K562 (cell line): ENCODE data around the gene UROS. TPM values are rescaled to one million over a fixed set of nuclear protein-coding genes. Genes with fewer than 3 reads are reported as not detected.

Source experiments
- ARID3A ChIP-seq: IDR thresholded peaks from 2 replicates; pipeline ENCODE4 v1.6.1; 2012; ENCODE audit warnings: low read depth, low read length, improper control_type of control experiment, borderline replicate concordance
- ASH1L ChIP-seq: fragments of 450-650 bp; IDR thresholded peaks from 2 replicates; pipeline ENCODE4 v1.6.1; 2018; ENCODE audit warnings: borderline replicate concordance, mild to moderate bottlenecking, low read depth; ENCODE audit not compliant: partially characterized antibody
- DACH1 ChIP-seq: fragments of 450-650 bp; IDR thresholded peaks from 2 replicates; pipeline ENCODE4 v1.6.1; 2018; ENCODE audit not compliant: partially characterized antibody
- ETS1 ChIP-seq: conservative IDR thresholded peaks from 2 replicates; pipeline ENCODE4 v1.6.1; 2011; ENCODE audit warnings: low read depth, mild to moderate bottlenecking, low read length; ENCODE audit not compliant: control insufficient read depth
- HDAC1 ChIP-seq, 2 experiments: fragments of 450-650 bp; IDR thresholded peaks; 2 replicates each; pipeline ENCODE4 v1.6.1; 2016 to 2017; ENCODE audit warnings: inconsistent platforms in 1 of 2, mild to moderate bottlenecking in 1 of 2, moderate library complexity in 1 of 2
- HDGF ChIP-seq: fragments of 450-650 bp; IDR thresholded peaks from 2 replicates; pipeline ENCODE4 v1.6.1; 2016
- HMGXB4 ChIP-seq: sonication (generic); formaldehyde crosslinking; IDR thresholded peaks from 2 replicates; pipeline ENCODE4 v1.8.1; 2023; ENCODE audit warnings: mild to moderate bottlenecking, missing genetic modification reagents
- JUND ChIP-seq, 2 experiments: IDR thresholded peaks; 2 replicates in 1 of 2; 3 replicates in 1 of 2; pipeline ENCODE4 v1.6.1; 2011; ENCODE audit warnings: borderline replicate concordance in 2 of 2, low read depth in 2 of 2, low read length in 2 of 2, improper control_type of control experiment in 1 of 2, missing biosample characterization in 1 of 2, missing genetic modification characterization in 1 of 2, missing genetic modification reagents in 1 of 2
- MAFF ChIP-seq: IDR thresholded peaks from 2 replicates; pipeline ENCODE4 v1.6.1; 2012; ENCODE audit warnings: low read length, improper control_type of control experiment
- MEF2A ChIP-seq: IDR thresholded peaks from 2 replicates; pipeline ENCODE4 v1.6.1; 2011; ENCODE audit warnings: low read depth, mild to moderate bottlenecking, low read length, moderate library complexity; ENCODE audit not compliant: control insufficient read depth
- MEIS2 ChIP-seq: fragments of 450-650 bp; IDR thresholded peaks from 2 replicates; pipeline ENCODE4 v1.6.1; 2014; ENCODE audit warnings: mild to moderate bottlenecking; ENCODE audit not compliant: partially characterized antibody
- NCOR1 ChIP-seq: fragments of 450-650 bp; IDR thresholded peaks from 2 replicates; pipeline ENCODE4 v1.6.1; 2016; ENCODE audit warnings: mild to moderate bottlenecking, moderate library complexity
- NONO ChIP-seq, 2 experiments: fragments of 200-400 bp in 1 of 2; fragments of 450-650 bp in 1 of 2; formaldehyde crosslinking in 1 of 2; IDR thresholded peaks; 2 replicates each; pipeline ENCODE4 v1.6.1; 2017; ENCODE audit warnings: low read depth in 2 of 2, mild to moderate bottlenecking in 2 of 2, moderate library complexity in 2 of 2, low read length in 1 of 2
- PML ChIP-seq: IDR thresholded peaks from 2 replicates; pipeline ENCODE4 v1.6.1; 2012; ENCODE audit warnings: low read length, inconsistent platforms
- RUNX1 ChIP-seq: sonication (generic); IDR thresholded peaks from 2 replicates; pipeline ENCODE4 v1.6.1; 2016; ENCODE audit warnings: antibody characterized with exemption, low read depth
- SNIP1 ChIP-seq: fragments of 450-650 bp; IDR thresholded peaks from 2 replicates; pipeline ENCODE4 v1.7.1; 2017; ENCODE audit warnings: low read depth, mild to moderate bottlenecking
- SREBF1 ChIP-seq: fragments of 150-350 bp; IDR thresholded peaks from 2 replicates; pipeline ENCODE4 v1.6.1; 2014; ENCODE audit warnings: antibody characterized with exemption, low read depth, low read length, borderline replicate concordance
- TAL1 ChIP-seq: fragments of 450-650 bp; IDR thresholded peaks from 2 replicates; pipeline ENCODE4 v1.6.1; 2016; ENCODE audit warnings: mild to moderate bottlenecking
- ZBTB12 ChIP-seq: fragments of 250-450 bp; sonication (Bioruptor Pico); IDR thresholded peaks from 2 replicates; pipeline ENCODE4 v1.4.0; 2020
- ZBTB7A ChIP-seq: IDR thresholded peaks from 2 replicates; pipeline ENCODE4 v1.6.1; 2011; ENCODE audit warnings: low read depth, mild to moderate bottlenecking, low read length, moderate library complexity, borderline replicate concordance; ENCODE audit not compliant: control insufficient read depth
- ZNF224 ChIP-seq: sonication (generic); formaldehyde crosslinking; IDR thresholded peaks from 2 replicates; pipeline ENCODE4 v1.8.0; 2022; ENCODE audit warnings: mild to moderate bottlenecking, missing genetic modification reagents
- ZNF316 ChIP-seq: fragments of 450-650 bp; IDR thresholded peaks from 2 replicates; pipeline ENCODE4 v1.6.1; 2016
- ZNF354B ChIP-seq: fragments of 250-450 bp; sonication (Bioruptor Pico); IDR thresholded peaks from 2 replicates; pipeline ENCODE4 v1.4.0; 2020
- polyA plus RNA-seq, 8 experiments: library from polyadenylated mRNA; depleted of rRNA in 4 of 8; stranded (reverse) in 5 of 8; unstranded in 3 of 8; fragments of >200 nt; fragmentation: Nextera tagmentation in 2 of 8; fragmentation: Illumina TruSeq in 1 of 8; extraction: Ambion mirVana in 2 of 8; extraction: Trizol in 1 of 8; gene quantifications; 2 replicates each; pipeline versions ENCODE4 v1.2.1 to v1.2.3, GENCODE V29; 2011 to 2014; ENCODE audit warnings: inconsistent platforms in 1 of 8, missing spikeins in 1 of 8
- total RNA-seq, 7 experiments: library from RNA; depleted of rRNA in 6 of 7; stranded (reverse); fragments of >200 nt in 6 of 7; fragmentation: Illumina TruSeq in 2 of 7; extraction: Trizol in 2 of 7; gene quantifications; 2 replicates each; pipeline versions ENCODE4 v1.2.1 to v1.2.3, GENCODE V29; 2011 to 2021; ENCODE audit warnings: low replicate concordance in 1 of 7

UROS gene
- total and polyA plus RNA-seq, 9 of the 15 experiments (the other 6 are each of a cell fraction or from before 2014, with no cell fraction given), result 6.4 to 39.1 (median 32.3) TPM

GRCh38 chr10:125816548-125816947, 6.5 kb downstream of the UROS start (continued):
- TF ChIP-seq HMGXB4 (no peak), DACH1 (peak; percentile 76), ASH1L (peak; percentile 16), JUND (IDR thresholded peaks at IDR 0.05; ENCODE audit: borderline replicate concordance, low read depth, low read length) (peak; percentile 68; the same call in 1 of the 2 replicates), JUND (tag; IDR thresholded peaks at IDR 0.05; ENCODE audit: borderline replicate concordance, low read depth, low read length) (no peak; the same call in 1 of the 3 replicates), ZNF316 (peak; percentile 96), ZNF354B (CRISPR knock-in tag) (no peak), ZBTB7A (peak; percentile 43; the same call in 1 of the 2 replicates), NCOR1 (peak; percentile 96), NONO (IDR thresholded peaks at IDR 0.05; ENCODE audit: low read depth in 2 of 2, low read length in 1 of 2) (no peak; a peak in 1 of 4 replicates), MAFF (peak; percentile 90), HDGF (no peak), MEIS2 (peak; percentile 92), ZBTB12 (CRISPR knock-in tag) (no peak), MEF2A (0 out of 2 replicates have a peak, but pooled peaks have one; percentile 19), PML (peak; percentile 97), SNIP1 (no peak), RUNX1 (no peak), TAL1 (peak; percentile 97), SREBF1 (no peak), ARID3A (peak; percentile 61; the same call in 1 of the 2 replicates), ZNF224 (CRISPR knock-in tag) (no peak), HDAC1 (IDR thresholded peaks at IDR 0.05) (peak in 1 of 2 experiments; percentile 91; a peak in 2 of 4 replicates), ETS1 (no peak)
